Brain microvascular endothelial cell (primary cell): ENCODE measurements around the gene MTA3.
A peak's percentile ranks its signal among the peaks of the same experiment; 100 is the strongest.
"Not testable (repeated sequence)": the region's sequence is repeated elsewhere in the genome, so short reads cannot be mapped to it uniquely, and the experiment has no call there.

Experiments
- DNase-seq: peaks from one replicate; pipeline ENCODE4 v3.0.0-alpha.2; 2020
- H3K27ac ChIP-seq: fragments of 250-450 bp; sonication (Bioruptor Pico); 2 replicates; pipeline ENCODE4 v1.5.1; 2020; ENCODE audit warnings: mild to moderate bottlenecking, moderate library complexity
- H3K27me3 ChIP-seq: fragments of 250-450 bp; sonication (Bioruptor Pico); replicated peaks from 2 replicates; pipeline ENCODE4 v1.5.1; 2020; ENCODE audit warnings: mild to moderate bottlenecking
- H3K36me3 ChIP-seq: fragments of 250-450 bp; sonication (Bioruptor Pico); replicated peaks from 2 replicates; pipeline ENCODE4 v1.5.1; 2020; ENCODE audit warnings: mild to moderate bottlenecking
- H3K4me3 ChIP-seq: 2 replicates; pipeline ENCODE4 v1.5.1; 2011; ENCODE audit warnings: low read depth, mild to moderate bottlenecking, control low read depth, low read length, moderate library complexity
- CTCF ChIP-seq: IDR thresholded peaks from 2 replicates; pipeline ENCODE4 v1.5.1; 2011; ENCODE audit warnings: low read depth, mild to moderate bottlenecking, moderate library complexity, low read length, control low read depth, inconsistent platforms; ENCODE audit errors: missing control alignments
- in situ Hi-C: cut with HindIII; loops from 2 replicates; pipeline ENCODE4 v1.10.0; 2017; ENCODE audit warnings: low sequenced_read_pairs, low pct_ligation_motif_present

Gene MTA3

GRCh38 chr2:42607101-42607637, 38.7 kb downstream of the MTA3 start:
- DNase-seq = no peak
- TF ChIP-seq CTCF = no peak
- in situ Hi-C loops = no loop called here
- Histone ChIP-seq H3K27ac (no peak overlapping the region), H3K36me3 (peaks cover 10% of the 10 kb centered on the region), H3K27me3 (no peaks in the 10 kb centered on the region), H3K4me3 (no peak overlapping the region)

DNA sequence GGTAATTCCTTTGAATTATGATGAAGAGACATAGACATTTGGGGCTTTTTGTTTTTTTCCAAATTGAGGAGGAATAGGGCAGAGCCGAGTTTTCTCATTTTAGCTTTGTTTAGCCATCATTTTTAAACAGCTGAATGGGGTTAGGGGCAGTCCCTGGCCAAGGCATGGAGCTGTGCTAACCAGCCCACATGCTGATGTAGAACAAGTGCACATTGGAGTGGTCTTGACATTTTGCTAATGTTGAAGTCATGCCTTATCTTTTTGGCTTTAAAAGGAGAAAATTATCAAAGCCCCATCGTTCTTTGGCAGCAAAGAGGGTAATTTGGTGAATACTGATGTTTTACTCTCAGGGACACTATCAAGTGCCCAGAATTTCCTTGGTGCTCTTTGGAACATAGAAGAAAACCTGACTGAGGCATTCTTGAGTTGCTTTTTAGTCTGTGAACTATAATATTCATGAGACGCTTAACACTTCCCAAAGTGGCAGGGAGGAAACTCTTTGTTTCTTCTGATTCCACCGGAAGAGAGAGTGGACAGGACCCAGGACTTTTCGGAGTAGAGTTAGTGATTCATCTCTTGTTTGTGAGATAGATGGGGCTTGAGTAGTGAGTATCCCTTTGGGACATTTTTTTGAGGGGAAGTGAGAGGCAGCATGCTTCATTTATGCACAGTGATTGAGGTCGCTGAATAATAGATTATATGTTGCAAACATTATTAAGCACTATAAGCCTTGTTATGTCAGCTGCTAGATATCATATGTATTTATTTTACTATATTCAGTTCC, 45.0 kb downstream of the MTA3 start:
- TF ChIP-seq CTCF = no peak
- no peak for DNase-seq
- H3K27ac ChIP-seq = no peak overlapping the region
- in situ Hi-C loops = no loop called here
- H3K27me3 ChIP-seq = no peaks in the 10 kb centered on the region
- H3K36me3 ChIP-seq = peaks cover 10% of the 10 kb centered on the region
- no peak overlapping the region for H3K4me3 ChIP-seq

- Histone ChIP-seq H3K4me3 (no peak overlapping the region), H3K27ac (no peak overlapping the region), H3K36me3 (peaks cover 5% of the 10 kb centered on the region), H3K27me3 (no peaks in the 10 kb centered on the region)
- no peak for DNase-seq
- in situ Hi-C loops = no loop called here
- TF ChIP-seq CTCF = no peak
Measured at GRCh38 chr2:42614838-42615237, 46.4 kb downstream of the MTA3 start.

DNA sequence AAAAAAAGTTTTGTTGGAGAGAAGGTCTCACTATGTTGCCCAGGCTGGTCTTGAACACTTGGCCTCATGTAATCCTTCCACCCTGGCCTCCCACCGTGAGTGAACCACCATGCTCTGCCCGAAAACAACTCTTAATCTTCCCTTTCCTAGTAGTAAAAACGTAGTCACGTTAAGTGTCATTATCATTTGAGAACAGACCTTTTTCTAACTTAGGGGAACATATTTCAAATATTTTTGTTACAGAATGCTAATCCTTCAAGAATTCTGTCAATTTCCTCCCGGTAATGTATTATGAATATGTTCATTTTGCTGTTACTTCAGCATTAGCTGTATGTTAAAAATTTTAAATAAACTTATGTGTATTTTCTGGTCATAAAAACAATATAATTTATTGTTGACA, 49.7 kb downstream of the MTA3 start:
- H3K27me3 ChIP-seq = no peaks in the 10 kb centered on the region
- no peaks in the 10 kb centered on the region for H3K36me3 ChIP-seq
- no peak overlapping the region for H3K4me3 ChIP-seq
- DNase-seq = no peak
- in situ Hi-C loops = no loop called here
- H3K27ac ChIP-seq = peak overlapping the region; percentile 65
- no peak for TF ChIP-seq CTCF

- in situ Hi-C loops = no loop called here
- peak; percentile 79 for DNase-seq
- no peak for TF ChIP-seq CTCF
- H3K27ac ChIP-seq = peak overlapping the region; percentile 65
- H3K4me3 ChIP-seq = no peak overlapping the region
- no peaks in the 10 kb centered on the region for H3K27me3 ChIP-seq
- no peaks in the 10 kb centered on the region for H3K36me3 ChIP-seq
Measured at GRCh38 chr2:42618972-42619371, 50.5 kb downstream of the MTA3 start.

GRCh38 chr2:42621626-42622025, 53.2 kb downstream of the MTA3 start:
- H3K27me3 ChIP-seq, H3K36me3 ChIP-seq, in situ Hi-C loops, DNase-seq, H3K4me3 ChIP-seq, H3K27ac ChIP-seq: not testable (repeated sequence)
